ENCODE results near the gene TSPAN14. TPM values are rescaled to one million over a fixed set of nuclear protein-coding genes. Genes with fewer than 3 reads are reported as not detected.

TSPAN14 gene
- polyA plus RNA-seq, 3 donors = 81.6 to 86.2 (median 85.7) TPM

- DNase-seq (ENCODE audit: low read depth in 3 of 3, low spot score in 2 of 3) = no peak
These were observed 32.8 kb downstream of the TSPAN14 start for GRCh38 chr10:80486785-80487420.

DNA sequence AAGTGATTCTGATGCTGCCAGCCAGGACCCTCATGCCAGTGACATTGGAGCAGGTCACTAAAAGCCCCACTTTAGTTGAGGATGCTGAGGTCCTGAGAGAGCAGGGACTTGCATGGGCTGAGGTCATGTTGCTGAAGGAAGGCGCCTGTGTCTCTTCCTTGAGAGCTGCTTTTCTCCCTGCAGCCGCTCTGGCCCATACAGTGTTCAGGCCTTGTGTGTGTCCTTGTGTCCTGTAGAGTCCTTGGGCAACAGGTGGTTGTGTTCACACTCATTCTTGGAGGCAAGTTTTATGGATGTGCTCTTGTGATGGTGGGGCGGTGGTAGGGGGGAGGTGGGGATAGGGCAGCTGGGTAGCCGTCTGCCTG, 33.3 kb downstream of the TSPAN14 start:
- no peak for DNase-seq (ENCODE audit: low read depth in 3 of 3, low spot score in 2 of 3)

DNA sequence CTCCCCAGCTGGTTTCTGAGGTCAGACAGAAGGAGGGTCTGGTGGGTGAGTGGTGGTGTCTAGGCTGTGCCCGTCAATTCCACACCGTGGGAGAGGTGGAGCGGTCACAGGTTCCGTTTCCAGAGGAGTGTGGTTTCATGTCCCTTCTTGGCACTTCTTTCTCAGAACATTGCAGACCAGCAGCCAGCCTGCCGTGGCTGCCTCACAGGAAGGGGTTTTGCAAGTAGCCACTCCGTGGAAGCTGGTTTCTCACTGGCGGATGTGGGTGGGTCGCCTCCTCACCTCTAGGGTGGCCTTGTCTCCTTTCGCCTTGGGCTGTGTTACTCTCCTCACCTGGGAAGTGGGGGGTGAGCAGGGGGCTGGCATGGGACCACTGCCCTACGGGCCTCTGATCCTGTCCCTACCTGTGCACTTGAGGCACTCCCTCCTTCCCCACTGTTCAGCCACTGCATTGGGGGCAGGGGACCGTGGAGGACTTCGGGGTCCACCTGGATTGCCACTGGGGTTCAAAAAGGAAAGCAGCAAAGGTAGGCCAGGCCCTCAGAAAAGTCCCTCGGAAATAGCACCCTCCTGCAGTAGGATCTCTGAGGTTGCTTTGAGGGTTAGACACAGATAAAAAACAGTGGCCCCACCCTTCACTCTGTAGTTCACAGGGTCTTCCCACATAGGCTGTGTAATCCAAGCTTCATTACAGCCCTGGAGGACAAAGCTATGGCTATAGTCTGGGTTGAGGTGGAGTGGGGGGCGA, 33.9 kb downstream of the TSPAN14 start:
- no peak for DNase-seq (ENCODE audit: low read depth in 3 of 3, low spot score in 2 of 3)

DNA sequence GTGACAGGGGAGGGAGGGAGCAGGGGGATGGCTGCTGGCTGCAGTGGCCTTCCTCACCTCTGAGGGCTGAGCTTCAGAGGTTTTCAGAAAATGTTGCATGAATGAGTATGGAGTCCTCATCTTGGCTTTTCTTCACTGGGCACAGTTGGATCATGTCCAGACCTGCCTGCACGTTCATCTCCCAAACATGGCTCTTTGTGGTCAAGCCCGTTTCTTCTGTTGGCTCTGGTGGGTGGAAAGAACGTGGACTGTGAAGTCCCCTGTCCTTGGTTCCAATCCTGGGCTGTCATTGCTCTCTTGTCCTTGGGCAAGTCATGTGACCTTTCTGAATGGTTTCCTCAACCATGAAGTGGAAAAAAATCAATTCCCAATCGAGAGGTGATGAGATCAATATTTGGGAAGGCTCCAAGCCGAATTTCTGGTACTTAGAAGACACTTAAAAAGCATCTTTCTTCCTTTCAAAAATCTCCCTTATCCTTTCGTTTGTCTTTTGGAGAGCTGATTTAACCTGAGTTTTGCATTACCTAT, 34.5 kb downstream of the TSPAN14 start:
- DNase-seq (ENCODE audit: low read depth in 3 of 3, low spot score in 2 of 3) = no peak

GRCh38 chr10:80489371-80490112, 35.4 kb downstream of the TSPAN14 start:
- DNase-seq (ENCODE audit: low read depth in 3 of 3, low spot score in 2 of 3) = no peak

DNA sequence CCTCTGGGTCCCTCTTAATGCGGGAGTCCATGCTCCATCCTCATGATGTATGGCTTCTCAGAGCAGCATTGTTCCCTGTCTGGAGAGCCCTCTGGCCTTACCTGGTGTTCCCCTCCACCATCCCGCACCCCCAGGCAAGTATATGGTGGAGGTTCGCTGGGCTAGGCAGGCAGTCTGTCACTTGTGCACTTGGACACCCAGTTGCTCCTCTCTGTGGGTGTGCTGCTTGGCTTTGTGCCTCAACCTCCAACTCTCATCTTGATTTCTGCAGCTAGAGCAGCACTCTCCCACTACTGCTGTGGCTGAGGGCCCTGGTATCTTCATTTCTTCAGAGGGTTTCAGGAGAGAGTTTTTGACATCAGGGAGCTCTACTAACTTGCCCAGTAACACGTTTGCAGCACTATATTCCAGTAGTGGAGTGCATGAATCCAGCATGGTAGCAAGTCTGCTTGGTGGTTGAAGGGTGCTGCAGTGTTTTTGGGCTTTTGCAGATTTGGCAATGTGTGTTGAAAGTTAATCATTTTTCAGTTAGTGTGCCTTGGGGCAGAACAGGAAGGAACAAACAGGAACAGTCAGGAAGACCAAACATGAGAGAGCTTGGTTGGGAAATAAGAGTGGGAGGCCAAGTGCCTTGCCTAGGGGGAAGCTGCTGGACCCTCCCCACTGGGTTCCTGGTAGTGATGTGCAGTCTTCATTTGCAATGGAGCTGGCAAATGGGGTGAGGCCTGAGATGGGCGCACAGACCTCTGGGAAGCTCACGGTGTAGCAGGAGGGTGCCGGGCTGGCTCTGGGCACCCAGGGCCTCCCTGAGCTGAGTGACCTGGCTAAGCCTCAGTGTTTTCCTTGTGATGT, 37.4 kb downstream of the TSPAN14 start:
- DNase-seq (ENCODE audit: low read depth in 3 of 3, low spot score in 2 of 3) = no peak

DNA sequence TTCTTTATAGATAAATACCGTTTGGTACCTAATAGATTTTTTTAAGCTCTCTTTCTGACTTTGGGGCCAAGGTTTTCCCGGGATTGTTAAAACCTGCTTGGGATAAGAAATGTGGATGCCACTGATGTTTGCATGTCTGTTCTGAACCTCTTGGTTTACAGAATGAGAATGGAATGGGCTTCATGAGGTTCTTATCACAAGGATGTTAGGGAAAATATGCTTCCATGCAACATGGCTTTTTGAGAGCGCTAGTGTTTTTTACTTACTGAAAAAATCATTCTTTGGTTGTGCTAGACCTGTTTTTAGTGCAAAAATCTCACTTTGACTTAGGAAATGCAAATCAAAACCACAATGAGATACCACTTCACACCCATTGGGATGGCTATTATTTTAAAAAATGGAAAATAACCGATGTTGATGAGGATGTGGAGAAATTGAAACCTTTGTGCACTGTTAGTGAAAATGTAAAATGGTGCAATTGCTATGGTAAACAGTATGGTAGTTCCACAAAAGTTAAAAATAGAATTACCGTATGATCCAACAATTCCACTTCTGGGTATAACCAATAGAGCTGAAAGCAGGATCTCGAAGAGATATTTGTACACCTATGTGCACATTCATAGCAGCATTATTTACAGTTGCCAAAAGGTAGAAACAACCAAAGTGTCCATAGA, 38.9 kb downstream of the TSPAN14 start:
- DNase-seq (ENCODE audit: low read depth in 3 of 3, low spot score in 2 of 3) = no peak

GRCh38 chr10:80493522-80494051, 39.5 kb downstream of the TSPAN14 start:
- DNase-seq (ENCODE audit: low read depth in 3 of 3, low spot score in 2 of 3) = no peak

DNA sequence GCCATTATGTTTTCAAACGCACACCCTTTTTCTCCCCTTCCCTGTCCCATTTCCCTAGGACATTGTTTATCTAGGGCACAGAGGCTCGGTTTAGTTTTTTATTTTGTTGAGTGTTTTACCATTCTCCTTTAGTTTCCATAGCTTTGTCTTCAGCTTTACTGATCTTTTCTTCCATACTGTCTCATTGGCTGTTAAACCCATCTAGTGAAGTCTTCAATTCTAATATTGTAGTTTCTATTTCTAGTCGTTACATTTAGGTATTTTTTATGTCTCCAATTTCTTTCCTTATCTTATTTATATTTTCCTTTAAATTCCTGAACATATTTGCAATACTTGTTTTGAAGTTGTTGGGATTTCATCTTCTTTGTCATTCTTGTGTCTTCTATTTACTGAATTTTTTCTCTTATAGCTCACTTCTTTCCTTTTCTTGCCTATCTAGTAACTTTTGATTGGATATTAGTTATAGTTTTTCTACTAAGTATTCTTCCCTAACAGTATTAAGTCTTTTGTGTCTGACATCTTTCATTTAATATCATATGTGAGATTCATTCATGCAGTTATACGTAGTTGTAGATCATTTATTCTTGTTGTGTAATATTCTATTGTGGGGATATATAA, 42.6 kb downstream of the TSPAN14 start:
- DNase-seq (ENCODE audit: low read depth in 3 of 3, low spot score in 2 of 3) = no peak

DNA sequence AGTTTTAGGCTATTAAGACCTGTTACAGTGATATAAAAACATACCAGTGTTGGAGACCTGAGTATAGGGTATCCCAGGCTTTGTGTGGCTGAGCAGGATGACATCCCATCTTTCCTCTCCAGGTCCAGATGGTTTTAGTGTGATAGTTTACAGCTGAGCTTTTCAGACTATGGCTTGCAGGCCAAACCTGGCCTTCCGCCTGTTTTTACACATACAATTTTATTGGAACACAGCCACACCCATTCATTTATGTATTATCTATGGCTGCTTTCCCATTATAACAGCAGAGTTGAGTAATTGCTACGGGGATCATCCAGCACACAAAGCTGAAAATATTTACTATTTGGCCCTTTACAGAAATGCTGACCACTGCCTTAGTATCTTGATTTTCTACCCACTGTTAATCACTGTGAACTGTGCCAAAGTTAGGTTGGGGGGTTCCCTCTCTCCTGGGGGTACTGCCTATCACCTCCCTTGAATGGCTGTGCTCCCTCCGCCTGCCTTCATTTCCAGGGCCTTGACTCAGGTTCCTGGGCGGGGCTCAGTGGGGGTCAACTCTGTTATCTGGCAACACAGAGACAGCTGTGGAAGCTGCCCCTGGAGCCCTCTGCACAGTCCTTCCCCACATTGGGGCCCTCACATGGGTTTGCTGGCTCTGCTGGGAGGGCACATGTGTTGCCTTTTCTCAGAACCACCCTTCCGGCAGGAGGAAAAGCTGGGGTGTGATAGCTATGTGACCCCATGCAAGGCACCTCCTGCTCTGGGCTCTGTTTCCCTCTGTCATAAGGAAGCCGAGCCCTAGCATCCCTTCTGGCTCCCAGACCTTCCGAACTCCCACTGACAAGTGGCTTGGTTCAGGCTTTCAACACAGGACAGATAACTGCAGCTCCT, 43.3 kb downstream of the TSPAN14 start:
- DNase-seq (ENCODE audit: low read depth in 3 of 3, low spot score in 2 of 3) = no peak

DNA sequence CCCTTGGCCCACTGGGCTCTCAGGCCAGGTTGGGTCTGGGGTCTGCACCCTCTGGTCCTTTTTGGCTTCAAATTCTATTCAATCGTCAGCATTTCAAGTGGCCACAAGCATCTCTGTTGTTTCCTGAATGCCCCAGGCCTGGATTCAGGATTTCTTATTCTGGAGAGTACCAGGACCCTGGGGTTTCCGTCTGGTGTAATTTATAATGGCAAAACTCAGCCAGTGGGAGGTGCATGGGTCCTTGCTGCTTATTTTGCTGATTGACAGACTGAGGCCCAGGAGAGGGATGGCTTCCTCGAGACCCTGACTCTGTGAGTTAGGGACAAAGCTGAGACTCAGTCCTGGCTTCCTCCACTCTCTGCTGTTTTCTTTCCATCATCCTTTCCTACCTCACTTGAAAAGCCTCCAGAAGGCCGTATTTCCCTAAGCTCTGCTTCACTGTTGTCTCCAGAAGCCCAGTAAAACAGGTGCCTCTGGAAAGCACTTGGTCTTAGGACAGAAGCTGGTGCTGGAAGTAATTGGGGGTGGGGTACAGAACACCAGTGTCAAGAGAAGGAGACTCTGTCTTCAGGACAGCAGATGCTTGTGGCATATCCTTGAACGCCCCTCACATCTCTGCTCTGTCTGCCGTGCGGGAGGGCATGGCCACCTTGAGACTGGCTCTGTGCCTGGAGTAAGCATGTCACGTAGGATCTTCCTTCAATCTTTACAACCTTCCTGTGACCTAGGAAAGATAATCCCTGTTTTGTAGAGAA, 44.1 kb downstream of the TSPAN14 start:
- DNase-seq (ENCODE audit: low read depth in 3 of 3, low spot score in 2 of 3) = no peak

- no peak for DNase-seq (ENCODE audit: low read depth in 3 of 3, low spot score in 2 of 3)
These were observed 45.0 kb downstream of the TSPAN14 start for GRCh38 chr10:80498833-80499741.

- DNase-seq (ENCODE audit: low read depth in 3 of 3, low spot score in 2 of 3) = no peak
These were observed 46.7 kb downstream of the TSPAN14 start for GRCh38 chr10:80500572-80501380.

- DNase-seq (ENCODE audit: low read depth in 3 of 3, low spot score in 2 of 3) = no peak
These were observed 47.3 kb downstream of the TSPAN14 start for GRCh38 chr10:80501381-80501912.

DNA sequence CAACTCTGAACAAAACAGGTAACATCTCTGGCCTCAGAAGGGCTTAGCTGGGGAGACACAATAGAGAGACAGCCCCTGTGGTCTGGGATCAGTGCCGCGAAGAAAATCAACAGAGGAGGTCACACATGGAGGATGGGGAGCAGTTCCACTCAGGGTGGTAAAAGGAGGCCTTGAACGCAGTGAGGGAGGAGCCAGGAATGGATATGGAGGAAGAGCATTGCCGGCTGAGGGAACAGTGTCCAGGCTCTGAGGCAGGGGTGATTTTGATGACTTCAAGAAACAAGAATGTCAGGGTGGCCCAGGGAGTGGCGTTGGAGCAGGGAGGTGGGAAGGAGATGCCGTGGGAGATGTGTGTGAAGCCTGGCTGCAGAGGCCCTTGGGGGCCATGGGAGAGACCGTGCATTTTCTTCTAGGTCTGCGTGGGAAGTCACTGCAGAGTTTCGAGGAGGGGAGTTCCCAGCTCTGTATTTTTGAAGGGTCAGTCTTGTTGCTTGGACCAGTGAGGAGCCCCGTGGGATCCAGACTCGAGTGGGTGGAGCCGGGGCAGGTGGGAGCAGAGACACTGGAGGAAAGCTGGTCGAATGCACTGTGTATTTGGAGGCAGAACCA, 47.9 kb downstream of the TSPAN14 start:
- DNase-seq (ENCODE audit: low read depth in 3 of 3, low spot score in 2 of 3) = no peak
